HG02571 (cell line): Measurements from ENCODE around the gene LRRC61.

Experiments
- ATAC-seq: cut with Tn5 transposase; IDR thresholded peaks from one replicate; pipeline ENCODE4 v1.9.1; 2021; ENCODE audit warnings: mild to moderate bottlenecking, moderate library complexity; ENCODE audit not compliant: unreplicated experiment

Gene LRRC61

GRCh38 chr7:150329331-150330120, 6.4 kb downstream of the LRRC61 start:
- no peak for ATAC-seq

GRCh38 chr7:150330211-150330885, 7.2 kb downstream of the LRRC61 start:
- no peak for ATAC-seq

- ATAC-seq, result no peak
These were observed 9.9 kb downstream of the LRRC61 start for GRCh38 chr7:150332852-150333635.

GRCh38 chr7:150333659-150334058, 10.5 kb downstream of the LRRC61 start:
- ATAC-seq, result no peak

DNA sequence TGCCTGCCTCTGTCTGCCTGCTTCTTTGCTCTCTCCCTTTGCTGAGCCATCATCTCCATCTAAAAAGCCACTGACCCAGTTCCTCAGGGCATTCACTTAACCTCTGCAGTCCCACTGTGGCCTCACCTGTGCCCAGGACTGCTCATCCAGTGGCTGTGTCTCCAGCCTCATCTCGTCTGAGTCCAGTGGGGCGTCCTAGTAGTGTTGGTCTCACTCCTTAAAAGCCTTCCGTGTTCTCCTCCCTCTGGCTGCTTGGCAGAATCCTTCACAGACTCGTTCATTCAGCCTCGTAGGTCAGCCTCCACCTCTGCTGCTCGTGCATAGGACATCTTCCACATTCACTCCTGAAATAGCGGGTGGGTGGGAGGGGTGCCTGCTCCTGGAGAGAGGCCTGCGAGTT, 11.0 kb downstream of the LRRC61 start:
- no peak for ATAC-seq

- ATAC-seq, result no peak
These were observed 12.1 kb downstream of the LRRC61 start for GRCh38 chr7:150335108-150335773.

GRCh38 chr7:150335774-150336112, 12.6 kb downstream of the LRRC61 start:
- no peak for ATAC-seq

DNA sequence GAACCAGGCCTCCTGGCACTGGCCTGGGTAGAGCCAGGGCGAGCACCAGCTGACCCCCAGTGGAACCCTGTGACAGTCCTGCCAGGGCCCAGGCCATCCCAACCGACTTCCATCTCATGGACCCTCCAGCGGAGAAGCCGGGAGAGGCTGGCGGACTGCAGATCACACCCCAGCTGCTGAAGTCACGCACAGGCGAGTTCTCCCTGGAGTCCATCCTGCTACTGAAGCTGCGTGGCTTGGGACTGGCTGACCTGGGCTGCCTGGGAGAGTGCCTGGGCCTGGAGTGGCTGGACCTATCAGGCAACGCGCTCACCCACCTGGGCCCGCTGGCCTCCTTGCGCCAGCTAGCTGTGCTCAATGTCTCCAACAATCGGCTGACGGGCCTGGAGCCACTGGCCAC, 13.6 kb downstream of the LRRC61 start:
- no peak for ATAC-seq

DNA sequence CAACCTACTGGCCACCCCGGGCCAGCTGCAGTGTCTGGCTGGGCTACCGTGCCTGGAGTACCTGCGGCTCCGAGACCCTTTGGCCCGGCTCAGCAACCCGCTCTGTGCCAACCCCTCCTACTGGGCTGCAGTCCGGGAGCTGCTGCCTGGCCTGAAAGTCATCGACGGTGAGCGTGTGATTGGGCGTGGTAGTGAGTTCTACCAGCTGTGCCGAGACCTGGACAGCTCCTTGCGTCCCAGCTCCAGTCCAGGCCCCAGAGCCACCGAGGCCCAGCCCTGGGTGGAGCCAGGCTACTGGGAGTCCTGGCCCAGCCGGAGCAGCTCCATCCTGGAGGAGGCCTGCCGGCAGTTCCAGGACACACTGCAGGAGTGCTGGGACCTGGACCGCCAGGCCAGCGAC, 14.0 kb downstream of the LRRC61 start:
- no peak for ATAC-seq

GRCh38 chr7:150337659-150338081, 14.5 kb downstream of the LRRC61 start:
- ATAC-seq, result no peak

DNA sequence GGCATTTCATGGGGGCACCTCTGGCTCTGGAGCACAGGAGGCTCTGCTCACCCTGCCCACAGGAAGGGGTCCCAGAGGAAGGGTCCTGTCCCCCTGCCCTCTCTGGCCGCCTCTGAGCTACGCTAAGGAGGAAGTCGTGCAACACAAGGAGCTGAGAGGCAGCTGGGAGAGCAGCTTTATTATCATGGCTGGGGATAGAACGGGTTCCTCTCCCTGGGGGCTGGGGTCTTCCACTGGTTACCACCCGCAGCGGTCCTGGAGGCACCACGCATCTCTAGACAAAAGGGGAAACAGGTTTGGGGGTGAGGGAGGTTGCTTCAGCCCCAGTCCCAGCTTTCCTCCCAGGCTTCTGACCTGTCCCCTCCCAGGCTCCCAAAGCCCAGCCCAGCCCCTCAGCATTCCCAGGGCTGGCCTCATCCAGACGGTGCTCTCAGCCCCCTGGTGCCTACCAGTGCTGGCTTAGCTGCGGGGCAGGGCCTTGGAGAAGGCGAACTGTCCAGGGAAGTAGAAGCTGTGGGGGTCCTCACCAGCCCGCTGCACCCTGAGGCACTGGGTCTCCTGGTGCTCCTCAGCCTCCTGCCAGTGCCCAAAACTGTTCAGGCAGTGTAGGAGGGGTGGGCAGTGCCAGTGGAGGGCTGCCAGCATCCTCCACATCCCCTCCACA, 15.1 kb downstream of the LRRC61 start:
- ATAC-seq, result no peak

DNA sequence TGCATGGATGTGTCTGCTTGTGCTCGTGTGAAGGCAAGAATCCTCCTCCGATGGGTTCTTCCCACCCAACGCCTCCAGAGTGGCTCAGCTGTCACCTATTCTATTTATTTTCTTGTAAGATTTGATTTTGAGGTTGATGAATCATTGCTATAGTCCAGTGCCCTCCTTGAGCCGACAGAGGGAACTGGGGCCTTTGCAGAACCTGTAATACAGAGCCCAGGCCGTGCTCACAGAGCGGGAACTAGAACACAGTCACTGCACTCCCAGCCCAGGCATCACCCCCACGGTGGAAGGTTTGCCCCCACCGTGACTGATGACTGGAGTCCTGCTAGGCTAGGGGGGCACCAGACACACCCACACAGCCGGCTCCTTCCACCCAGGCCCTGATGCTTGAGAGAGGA, 16.3 kb downstream of the LRRC61 start:
- ATAC-seq, result no peak

DNA sequence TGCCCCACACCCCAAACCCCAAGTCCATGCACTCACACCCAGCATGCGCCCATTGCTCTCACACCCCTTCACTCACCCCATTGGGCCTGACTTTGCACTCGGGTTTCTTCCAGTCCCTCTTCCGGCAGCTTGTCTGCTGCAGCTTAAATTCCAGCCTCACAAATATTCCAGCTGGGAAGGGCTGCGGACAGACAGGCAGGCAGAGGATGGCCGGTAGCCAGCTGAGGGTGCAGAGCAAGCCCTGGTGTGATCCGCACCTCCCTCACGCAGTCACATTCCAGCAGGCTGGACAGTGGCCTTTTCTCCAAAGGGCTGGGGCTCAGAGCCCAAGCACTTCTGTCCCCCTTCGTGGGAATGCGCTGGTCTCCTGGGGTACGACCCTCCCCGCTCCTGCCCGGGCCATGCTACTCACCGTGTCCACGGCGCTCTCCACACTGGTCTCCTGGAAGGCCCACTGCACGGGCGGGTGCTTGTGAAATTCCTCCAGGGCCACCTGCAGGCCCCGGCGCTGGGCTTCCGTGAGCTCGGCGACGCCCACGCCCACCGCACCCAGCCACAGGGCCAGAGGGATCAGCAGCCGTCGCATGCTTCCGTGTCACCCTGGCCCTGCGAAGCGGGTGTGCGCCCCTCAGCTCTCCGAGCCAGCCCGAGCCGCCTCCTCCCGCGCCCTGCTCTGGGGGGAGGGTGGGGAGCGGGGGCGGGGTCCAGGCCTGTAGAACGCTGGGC, 17.0 kb downstream of the LRRC61 start:
- ATAC-seq, result no peak

DNA sequence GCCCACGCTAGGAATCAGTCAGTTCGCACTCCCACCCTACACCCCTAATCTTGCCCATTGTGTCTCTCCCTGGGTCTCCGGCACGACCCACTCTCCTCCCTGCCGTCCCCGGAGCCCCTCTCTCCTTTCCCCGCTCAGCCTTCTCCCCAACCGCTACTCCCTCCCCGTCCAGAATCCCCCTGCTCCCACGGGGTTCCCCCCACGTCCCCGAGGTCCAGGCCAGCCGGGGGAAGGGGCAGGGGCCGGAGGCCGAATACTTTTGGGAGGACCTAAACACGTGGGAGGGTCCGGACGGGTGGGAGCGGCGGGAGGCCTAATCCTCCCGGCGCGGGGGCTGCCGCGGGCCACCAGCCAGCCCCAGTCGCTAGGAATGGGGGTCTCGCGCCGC, 17.7 kb downstream of the LRRC61 start:
- no peak for ATAC-seq

DNA sequence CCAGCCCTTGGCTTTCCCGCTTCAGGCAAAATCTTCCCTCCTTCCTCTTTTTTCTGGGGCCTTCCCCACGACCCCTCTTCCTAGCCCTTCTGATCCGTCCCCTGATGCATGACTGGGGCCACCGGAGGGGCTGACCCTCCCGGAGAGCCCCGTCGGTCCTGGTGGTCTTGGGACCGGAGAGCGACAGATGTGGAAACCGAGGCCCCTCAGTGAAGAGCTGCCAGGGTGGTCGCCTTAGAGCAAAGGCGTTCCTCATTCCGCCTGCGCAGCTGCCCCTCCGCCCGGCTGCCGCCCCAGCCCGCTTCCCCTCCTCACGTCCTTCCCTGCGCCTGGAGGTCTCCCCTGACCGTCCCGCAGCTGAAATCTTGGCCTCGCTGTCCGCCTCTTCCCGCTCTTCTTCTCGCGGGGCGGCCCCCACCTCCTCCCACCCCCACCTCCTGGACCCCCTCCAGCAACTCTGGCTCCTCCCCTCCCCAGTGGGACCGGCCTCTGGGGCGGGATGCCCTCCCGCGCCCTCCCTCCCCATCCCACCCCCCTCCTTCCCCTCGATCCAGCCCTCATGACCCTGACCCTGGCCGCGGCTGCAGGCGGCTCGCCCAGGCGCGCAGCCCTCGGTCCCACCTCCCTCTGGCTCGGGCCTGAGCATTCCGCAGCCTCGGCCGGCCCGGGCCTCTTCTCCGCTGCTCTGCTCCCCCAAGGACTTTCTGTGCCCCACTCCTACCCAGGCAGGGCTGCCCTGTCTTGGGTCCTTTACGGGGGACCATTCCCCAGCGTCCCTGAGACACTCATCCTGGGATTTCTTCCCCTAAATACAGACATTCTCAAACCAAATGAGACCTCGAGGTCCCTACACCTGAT, 18.3 kb downstream of the LRRC61 start, which contains the start of gene RARRES2:
RARRES2 (minus strand) TSS at position 367 of the 858 bp plus-strand sequence. CDS start 1,020 bp downstream, outside the sequence.
- ATAC-seq, result no peak

DNA sequence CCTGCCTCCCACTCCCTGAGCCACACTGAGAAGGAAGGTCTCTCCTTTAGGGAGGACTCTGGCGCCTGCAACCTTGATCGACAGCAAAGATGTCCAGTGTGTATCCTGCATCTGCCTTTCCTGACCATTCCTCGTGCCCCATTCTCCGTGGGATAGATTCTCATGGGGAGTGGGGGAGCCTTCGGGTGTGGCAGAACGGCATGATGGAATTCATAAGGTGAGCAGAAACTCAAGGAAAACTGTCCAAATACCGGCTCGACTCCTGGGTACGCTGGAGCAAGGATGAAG, 18.9 kb downstream of the LRRC61 start:
- ATAC-seq, result no peak

- no peak for ATAC-seq
These were observed 20.1 kb downstream of the LRRC61 start for GRCh38 chr7:150343225-150343624.

DNA sequence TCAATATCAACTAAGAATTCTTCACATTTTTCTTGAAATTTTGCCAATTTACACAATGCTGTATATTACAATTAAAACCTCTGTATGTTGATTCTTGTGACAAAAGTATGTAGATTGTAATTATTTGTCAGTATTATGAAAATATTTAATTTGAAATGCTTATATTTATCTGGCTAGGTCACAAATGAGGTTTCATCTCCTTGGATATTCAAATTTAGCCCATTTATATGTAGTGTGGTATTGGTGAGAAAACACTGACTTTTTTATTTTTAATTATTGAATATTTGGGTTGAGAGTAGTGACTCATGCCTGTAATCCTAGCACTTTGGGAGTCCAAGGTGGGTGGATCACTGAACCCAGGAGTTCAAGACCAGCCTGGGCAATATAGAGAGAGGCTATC, 21.1 kb downstream of the LRRC61 start:
- ATAC-seq, result no peak

DNA sequence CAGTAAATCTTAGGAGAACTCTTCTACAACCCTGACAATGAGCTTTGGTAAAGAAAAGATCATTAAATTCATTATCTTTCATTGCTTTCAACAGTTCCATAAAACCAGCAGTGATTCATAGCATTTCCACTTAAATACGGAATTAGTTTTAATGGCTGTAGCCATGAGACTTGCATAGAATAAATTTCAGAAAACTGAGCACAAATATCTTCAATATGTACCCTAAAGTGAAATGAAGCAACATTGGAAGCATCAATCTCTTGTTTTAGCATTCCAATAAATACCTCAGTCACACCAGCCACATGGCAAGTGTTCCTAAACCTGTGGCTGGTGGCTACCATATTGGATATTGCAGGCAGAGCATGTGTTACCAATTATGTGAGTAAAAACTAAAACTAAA, 21.9 kb downstream of the LRRC61 start:
- no peak for ATAC-seq
